Measurements from ENCODE around the gene RRP9. TPM values are rescaled to one million over a fixed set of nuclear protein-coding genes. Genes with fewer than 3 reads are reported as not detected.

RRP9 gene
- total and polyA plus RNA-seq, 10 donors: 9.5 to 26.6 (median 14.1) TPM

GRCh38 chr3:51949121-51949520 lies 7.4 kb upstream of the RRP9 start:
- Histone ChIP-seq H3K36me3 (peaks cover 0 to 48% (median 9%) of the 10 kb centered on the region in 6 donors), H3K27ac (no peak overlapping the region), H3K4me3 (no peak overlapping the region), H3K27me3 (replicated peaks in 1 of 7) (peaks cover 0 to 6% (median 0%) of the 10 kb centered on the region in 7 donors), H3K4me1 (peaks cover 0 to 7% (median 0%) of the 10 kb centered on the region in 6 donors), H3K9me3 (no peaks in the 10 kb centered on the region)
- intact Hi-C loops (cut with DNase I; ENCODE audit: low total_unique reads): loop anchor here (5.0 to 10.0 kb wide), 2 partner anchors 46 to 193 kb away; partner anchors contain the start of gene RPL29
- 85 to 100% (median 92%) methylated on average over 5 of the region's 5 CpGs for WGBS, 5 donors
- TF ChIP-seq POLR2A (IDR thresholded peaks at IDR 0.05): no peak
- TF ChIP-seq CTCF (IDR thresholded peaks at IDR 0.05 in 8 of 11, conservative IDR thresholded peaks at IDR 0.05 in 3 of 11): no peak
- no peak for TF ChIP-seq POLR2AphosphoS5 (IDR thresholded peaks at IDR 0.05)
- peak; percentile 41 for DNase-seq

GRCh38 chr3:51948016-51948580 lies 6.4 kb upstream of the RRP9 start:
- Histone ChIP-seq H3K36me3 (peaks cover 0 to 50% (median 9%) of the 10 kb centered on the region in 6 donors), H3K9me3 (no peaks in the 10 kb centered on the region), H3K4me1 (peaks cover 1 to 8% (median 5%) of the 10 kb centered on the region in 6 donors), H3K4me3 (no peak overlapping the region), H3K27me3 (replicated peaks in 1 of 7) (no peaks in the 10 kb centered on the region), H3K27ac (no peak overlapping the region)
- TF ChIP-seq POLR2AphosphoS5 (IDR thresholded peaks at IDR 0.05): no peak
- no peak for TF ChIP-seq CTCF (IDR thresholded peaks at IDR 0.05 in 8 of 11, conservative IDR thresholded peaks at IDR 0.05 in 3 of 11)
- no peak for TF ChIP-seq POLR2A (IDR thresholded peaks at IDR 0.05)
- intact Hi-C loops (cut with DNase I; ENCODE audit: low total_unique reads): loop anchor here (5.0 to 10.0 kb wide), 2 partner anchors 47 to 194 kb away; partner anchors contain the start of gene RPL29
- DNase-seq: peak; percentile 68
- 89 to 98% (median 92%) methylated on average over 10 of the region's 10 CpGs for WGBS, 5 donors

- no peak for TF ChIP-seq POLR2AphosphoS5 (IDR thresholded peaks at IDR 0.05)
- TF ChIP-seq CTCF (IDR thresholded peaks at IDR 0.05 in 8 of 11, conservative IDR thresholded peaks at IDR 0.05 in 3 of 11): no peak
- no peak for TF ChIP-seq POLR2A (IDR thresholded peaks at IDR 0.05)
- Histone ChIP-seq H3K27me3 (replicated peaks in 1 of 7) (no peaks in the 10 kb centered on the region), H3K4me1 (peaks cover 9 to 15% (median 12%) of the 10 kb centered on the region in 6 donors), H3K4me3 (no peak overlapping the region), H3K27ac (no peak overlapping the region), H3K9me3 (no peaks in the 10 kb centered on the region), H3K36me3 (peaks cover 0 to 50% (median 9%) of the 10 kb centered on the region in 6 donors)
- intact Hi-C loops (cut with DNase I; ENCODE audit: low total_unique reads): loop anchor here (5.0 to 10.0 kb wide), 2 partner anchors 47 to 195 kb away; partner anchors contain the start of gene RPL29
- DNase-seq: peak; percentile 59
- WGBS, 5 donors: 82 to 90% (median 86%) methylated on average over 13 of the region's 13 CpGs
Observed at GRCh38 chr3:51947215-51947900, 5.7 kb upstream of the RRP9 start.

- peaks cover 9 to 18% (median 14%) of the 10 kb centered on the region in 6 donors for H3K4me1 ChIP-seq
- H3K36me3 ChIP-seq: peaks cover 0 to 50% (median 9%) of the 10 kb centered on the region in 6 donors
- H3K9me3 ChIP-seq: no peaks in the 10 kb centered on the region
- peak; percentile 61 for DNase-seq
- 66 to 88% (median 81%) methylated on average over 4 of the region's 4 CpGs for WGBS, 5 donors
- TF ChIP-seq POLR2A (IDR thresholded peaks at IDR 0.05) (no peak), CTCF (IDR thresholded peaks at IDR 0.05 in 8 of 11, conservative IDR thresholded peaks at IDR 0.05 in 3 of 11) (no peak), POLR2AphosphoS5 (IDR thresholded peaks at IDR 0.05) (no peak)
- H3K27ac ChIP-seq: no peak overlapping the region
- H3K27me3 ChIP-seq (replicated peaks in 1 of 7): no peaks in the 10 kb centered on the region
- intact Hi-C loops (cut with DNase I; ENCODE audit: low total_unique reads): loop anchor here (5.0 to 10.0 kb wide), 2 partner anchors 48 to 196 kb away; partner anchors contain the start of gene RPL29
- no peak overlapping the region for H3K4me3 ChIP-seq
Observed at GRCh38 chr3:51946796-51947195, 5.1 kb upstream of the RRP9 start.
